HUES64 (cell line): Measurements from ENCODE around the gene TATDN2.
"Not testable (repeated sequence)": the region's sequence is repeated elsewhere in the genome, so short reads cannot be mapped to it uniquely, and the experiment has no call there.

Experiments
- H3K27ac ChIP-seq: 2 replicates; pipeline ENCODE4 v1.7.0; 2013; ENCODE audit warnings: low read depth, low read length, inconsistent platforms
- H3K27me3 ChIP-seq: 2 replicates; pipeline ENCODE4 v1.6.1; 2013; ENCODE audit warnings: mild to moderate bottlenecking, low read length; ENCODE audit not compliant: insufficient read depth
- H3K36me3 ChIP-seq: 2 replicates; pipeline ENCODE4 v1.6.1; 2013; ENCODE audit warnings: mild to moderate bottlenecking, low read length; ENCODE audit not compliant: insufficient read depth
- H3K4me1 ChIP-seq: 2 replicates; pipeline ENCODE4 v1.6.1; 2013; ENCODE audit warnings: mild to moderate bottlenecking, low read length, moderate library complexity; ENCODE audit not compliant: insufficient read depth
- H3K4me3 ChIP-seq: 2 replicates; pipeline ENCODE4 v1.5.1; 2013; ENCODE audit warnings: mild to moderate bottlenecking, low read length, moderate library complexity
- H3K9ac ChIP-seq: 2 replicates; pipeline ENCODE4 v1.6.1; 2013; ENCODE audit warnings: mild to moderate bottlenecking, low read depth, low read length
- H3K9me3 ChIP-seq: 2 replicates; pipeline ENCODE4 v1.6.1; 2013; ENCODE audit warnings: low read depth, low read length; ENCODE audit not compliant: insufficient read depth
- WGBS: fragments of 150-250, 120-280 bp; methylation state at CpG from one replicate; pipeline ENCODE4 v1.1.7; 2013; ENCODE audit warnings: missing lambda C conversion rate; 5-methylcytosine and 5-hydroxymethylcytosine counted together

TATDN2 gene

DNA sequence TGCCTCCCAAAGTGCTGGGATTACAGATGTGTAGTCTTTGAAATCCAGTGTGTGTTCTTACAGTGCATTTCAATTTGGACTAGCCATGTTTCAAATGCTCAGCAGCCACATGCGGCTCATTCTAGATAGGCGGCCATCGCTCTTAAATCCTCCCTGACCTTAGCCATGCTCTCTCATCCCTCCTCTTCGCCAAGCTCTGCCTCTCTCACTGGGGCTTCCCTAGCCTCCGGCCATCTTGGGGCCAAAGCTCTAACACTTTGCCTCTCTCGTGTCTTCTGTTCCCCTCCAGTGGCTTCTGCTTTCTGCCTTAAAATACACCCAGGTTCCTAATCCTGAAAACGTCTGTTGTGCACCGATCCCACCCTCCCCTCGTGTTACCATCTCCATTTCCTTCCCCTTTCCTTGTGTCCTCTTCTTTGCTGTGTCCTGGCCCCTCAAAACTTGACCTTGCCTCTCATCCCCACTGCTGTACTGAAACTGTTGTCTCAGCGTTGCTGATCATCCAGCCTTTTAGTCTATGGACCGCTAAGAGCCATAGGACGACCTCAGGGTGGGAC is 45.8 kb downstream of the TATDN2 start:
- Histone ChIP-seq H3K27me3 (no peaks in the 10 kb centered on the region), H3K36me3 (peaks cover 21% of the 10 kb centered on the region), H3K9ac (no peak overlapping the region), H3K27ac (no peak overlapping the region), H3K4me1 (peaks cover 4% of the 10 kb centered on the region; the same call in 1 of the 2 replicates), H3K9me3 (no peaks in the 10 kb centered on the region), H3K4me3 (no peak overlapping the region)
- WGBS: 93% methylated on average over 12 of the region's 12 CpGs

DNA sequence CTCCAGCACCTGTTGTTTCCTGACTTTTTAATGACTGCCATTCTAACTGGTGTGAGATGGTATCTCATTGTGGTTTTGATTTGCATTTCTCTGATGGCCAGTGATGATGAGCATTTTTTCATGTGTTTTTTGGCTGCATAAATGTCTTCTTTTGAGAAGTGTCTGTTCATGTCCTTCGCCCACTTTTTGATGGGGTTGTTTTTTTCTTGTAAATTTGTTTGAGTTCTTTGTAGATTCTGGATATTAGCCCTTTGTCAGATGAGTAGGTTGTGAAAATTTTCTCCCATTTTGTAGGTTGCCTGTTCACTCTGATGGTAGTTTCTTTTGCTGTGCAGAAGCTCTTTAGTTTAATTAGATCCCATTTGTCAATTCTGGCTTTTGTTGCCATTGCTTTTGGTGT is 49.8 kb downstream of the TATDN2 start:
- not testable (repeated sequence) for H3K27ac ChIP-seq, H3K4me3 ChIP-seq, H3K9me3 ChIP-seq, H3K9ac ChIP-seq, H3K27me3 ChIP-seq, H3K4me1 ChIP-seq
- peaks cover 51% of the 10 kb centered on the region for H3K36me3 ChIP-seq
- no CpG with 5 or more reads among the region's 1 CpG for WGBS

DNA sequence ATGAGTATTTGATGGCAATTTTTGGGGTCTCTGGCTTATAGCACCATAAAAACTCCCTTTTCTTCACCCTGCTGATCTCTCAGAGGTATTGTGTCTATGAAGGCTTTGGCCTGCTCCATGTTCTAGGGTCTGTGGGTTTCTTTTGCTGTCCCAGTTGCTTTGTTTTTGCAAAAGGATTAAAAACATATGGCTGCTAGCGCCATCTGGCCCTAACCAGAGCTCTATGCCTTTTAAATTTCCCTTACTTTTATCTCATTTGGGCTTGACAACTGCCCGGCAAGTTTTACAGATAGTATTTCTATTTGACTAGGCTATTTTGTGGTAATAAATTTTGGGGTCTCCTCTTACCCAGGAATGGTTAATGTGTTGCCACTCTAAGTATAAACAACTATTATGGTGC is 50.9 kb downstream of the TATDN2 start:
- Histone ChIP-seq H3K27ac (no peak overlapping the region), H3K9me3 (no peaks in the 10 kb centered on the region), H3K4me3 (no peak overlapping the region), H3K9ac (no peak overlapping the region), H3K27me3 (no peaks in the 10 kb centered on the region), H3K36me3 (peaks cover 62% of the 10 kb centered on the region), H3K4me1 (no peaks in the 10 kb centered on the region)
- 100% methylated on average over 1 of the region's 2 CpGs for WGBS

DNA sequence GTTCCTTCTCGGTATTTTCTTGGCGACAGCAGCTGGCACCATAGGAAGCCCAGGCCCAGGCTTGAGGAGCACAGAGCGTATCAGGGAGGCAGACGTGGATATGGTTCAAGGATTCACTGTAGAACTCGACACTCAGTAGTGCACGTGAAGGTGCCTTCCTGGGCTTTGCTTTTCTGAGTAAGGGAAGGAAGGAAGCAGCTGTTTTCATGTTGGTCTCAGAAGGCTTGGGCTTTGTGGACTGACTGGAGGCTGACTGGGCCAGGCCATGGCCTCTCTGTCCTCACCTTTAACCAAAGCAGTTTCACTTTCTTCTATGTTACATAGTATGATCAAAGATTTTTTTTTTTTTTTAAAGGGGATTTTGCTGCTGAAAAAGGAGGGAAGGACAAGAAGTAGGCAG is 51.4 kb downstream of the TATDN2 start:
- H3K36me3 ChIP-seq: peaks cover 65% of the 10 kb centered on the region
- WGBS: 94% methylated on average over 6 of the region's 6 CpGs

DNA sequence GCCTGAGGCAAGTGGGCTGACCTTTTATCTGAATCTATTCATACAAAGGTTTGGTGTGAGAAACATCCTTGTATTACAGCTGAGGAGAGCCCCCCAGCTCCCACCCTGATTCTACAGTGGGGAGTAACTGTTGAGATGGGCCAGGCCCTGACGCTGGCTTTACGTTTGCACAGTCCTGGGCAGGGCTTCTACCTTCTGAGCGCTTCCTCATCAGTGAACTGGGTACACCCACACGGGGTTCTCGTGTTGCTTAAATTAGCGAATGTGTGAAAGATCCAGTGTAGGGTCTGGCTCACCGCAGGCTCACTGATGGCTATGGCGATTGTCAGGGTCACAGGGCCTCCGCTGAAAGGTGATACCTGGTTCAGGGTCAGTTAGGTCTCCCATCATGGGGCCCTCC is 51.8 kb downstream of the TATDN2 start:
- 92% methylated on average over 9 of the region's 9 CpGs for WGBS
- Histone ChIP-seq H3K27me3 (no peaks in the 10 kb centered on the region), H3K9me3 (no peaks in the 10 kb centered on the region), H3K36me3 (peaks cover 65% of the 10 kb centered on the region), H3K4me3 (no peak overlapping the region), H3K4me1 (no peaks in the 10 kb centered on the region), H3K9ac (no peak overlapping the region), H3K27ac (no peak overlapping the region)

More for the DNA sequence above, 51.4 kb downstream of the TATDN2 start:
- no peak overlapping the region for H3K4me3 ChIP-seq
- no peaks in the 10 kb centered on the region for H3K9me3 ChIP-seq
- H3K27me3 ChIP-seq: no peaks in the 10 kb centered on the region
- no peak overlapping the region for H3K9ac ChIP-seq
- no peak overlapping the region for H3K27ac ChIP-seq
- no peaks in the 10 kb centered on the region for H3K4me1 ChIP-seq

DNA sequence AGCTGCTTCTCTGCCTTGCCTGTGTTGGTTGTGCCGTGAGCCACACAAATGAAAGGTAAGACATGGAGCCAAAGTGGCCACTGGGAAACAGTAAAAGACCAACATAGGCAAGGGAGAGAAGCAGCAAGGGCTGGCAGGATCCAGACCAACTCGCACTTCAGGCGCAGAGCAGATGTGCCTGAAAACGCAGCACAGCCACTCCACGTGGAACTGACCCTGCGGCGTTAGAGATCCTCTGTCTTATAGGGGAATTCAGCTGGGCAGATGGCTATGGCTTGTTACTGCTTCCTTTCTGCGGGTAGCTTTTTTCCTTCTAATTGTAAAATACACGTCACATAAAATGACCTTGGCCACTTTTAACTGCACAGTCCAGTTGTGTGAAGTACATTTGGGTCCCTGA is 54.8 kb downstream of the TATDN2 start:
- H3K9ac ChIP-seq: no peak overlapping the region
- H3K27ac ChIP-seq: no peak overlapping the region
- no peaks in the 10 kb centered on the region for H3K9me3 ChIP-seq
- no peaks in the 10 kb centered on the region for H3K4me1 ChIP-seq
- no peak overlapping the region for H3K4me3 ChIP-seq
- 95% methylated on average over 9 of the region's 9 CpGs for WGBS
- peaks cover 91% of the 10 kb centered on the region for H3K36me3 ChIP-seq
- H3K27me3 ChIP-seq: no peaks in the 10 kb centered on the region

DNA sequence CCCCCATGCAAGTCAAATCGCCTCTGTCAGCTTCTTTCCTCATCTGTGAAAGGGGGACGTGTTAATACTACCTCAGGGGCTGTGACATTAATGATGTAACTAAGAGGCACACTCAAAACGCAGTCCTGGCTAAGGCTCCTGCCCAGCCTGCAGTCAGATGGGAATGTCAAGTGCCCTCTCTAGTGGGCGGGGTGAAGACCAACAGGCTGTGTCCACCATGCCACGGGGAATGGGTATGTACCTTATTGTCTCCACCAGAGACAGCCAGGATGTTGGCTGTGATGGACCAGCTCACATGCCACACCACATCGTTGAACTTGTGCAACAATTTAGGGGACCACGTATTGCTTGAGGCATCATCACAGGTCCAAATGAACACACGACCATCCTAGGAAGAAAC is 55.5 kb downstream of the TATDN2 start:
- Histone ChIP-seq H3K9ac (no peak overlapping the region), H3K4me1 (no peaks in the 10 kb centered on the region), H3K4me3 (no peak overlapping the region), H3K27ac (no peak overlapping the region), H3K27me3 (no peaks in the 10 kb centered on the region), H3K9me3 (no peaks in the 10 kb centered on the region), H3K36me3 (peaks cover 98% of the 10 kb centered on the region)
- WGBS: 86% methylated on average over 8 of the region's 8 CpGs

DNA sequence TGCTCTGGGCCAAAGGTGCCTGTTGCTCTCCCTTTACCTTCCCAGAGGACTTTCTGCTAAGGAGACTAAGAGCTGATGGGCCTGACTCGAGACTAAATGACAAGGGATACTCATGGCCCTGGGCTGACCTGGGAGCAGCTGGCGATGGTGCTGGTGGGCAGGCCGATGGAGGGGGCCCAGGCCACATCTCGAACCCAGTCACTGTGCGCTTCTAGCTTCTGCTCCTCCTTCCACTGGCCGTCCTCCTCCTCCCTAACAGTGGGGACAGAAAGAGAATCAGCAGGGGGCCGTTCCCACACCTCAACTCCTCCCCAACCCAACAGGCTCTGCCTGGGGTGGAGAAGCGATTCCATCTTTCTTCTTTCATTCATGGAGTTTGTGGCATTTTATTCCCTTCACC is 56.6 kb downstream of the TATDN2 start:
- Histone ChIP-seq H3K27me3 (no peaks in the 10 kb centered on the region), H3K4me1 (no peaks in the 10 kb centered on the region), H3K4me3 (no peak overlapping the region), H3K9ac (no peak overlapping the region), H3K27ac (no peak overlapping the region), H3K36me3 (peaks cover 100% of the 10 kb centered on the region), H3K9me3 (no peaks in the 10 kb centered on the region)
- WGBS: 91% methylated on average over 8 of the region's 8 CpGs

DNA sequence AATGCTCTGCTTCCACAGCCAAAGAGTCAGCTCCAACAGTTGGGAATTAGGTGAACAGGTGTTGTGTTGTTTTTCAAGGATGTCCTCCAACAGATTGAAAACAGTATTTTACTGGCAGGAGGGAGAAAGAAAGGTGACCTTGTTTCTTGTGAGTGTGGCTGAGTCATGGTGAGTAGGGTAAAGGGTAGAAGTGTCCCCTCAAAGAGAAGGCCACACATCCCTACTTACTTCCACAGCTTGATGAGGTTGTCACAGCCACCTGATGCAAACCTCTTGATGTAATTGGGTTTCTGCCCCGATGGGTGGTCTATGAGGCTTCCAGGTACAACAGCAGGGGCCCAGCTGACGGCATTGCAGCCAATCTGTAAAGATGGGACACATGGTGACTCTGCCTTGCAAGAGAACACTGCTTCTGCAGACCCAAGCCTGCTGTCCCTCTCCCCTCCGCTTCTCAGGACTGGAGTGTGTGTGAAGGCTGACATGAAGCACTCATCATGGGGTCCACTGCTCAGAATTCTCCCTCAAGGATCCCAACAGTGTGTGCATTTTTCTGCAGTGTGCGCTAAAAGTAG is 57.2 kb downstream of the TATDN2 start:
- Histone ChIP-seq H3K9ac (no peak overlapping the region), H3K4me1 (no peaks in the 10 kb centered on the region), H3K27ac (no peak overlapping the region), H3K27me3 (no peaks in the 10 kb centered on the region), H3K9me3 (no peaks in the 10 kb centered on the region), H3K36me3 (peaks cover 100% of the 10 kb centered on the region), H3K4me3 (no peak overlapping the region)
- WGBS: 99% methylated on average over 4 of the region's 4 CpGs

DNA sequence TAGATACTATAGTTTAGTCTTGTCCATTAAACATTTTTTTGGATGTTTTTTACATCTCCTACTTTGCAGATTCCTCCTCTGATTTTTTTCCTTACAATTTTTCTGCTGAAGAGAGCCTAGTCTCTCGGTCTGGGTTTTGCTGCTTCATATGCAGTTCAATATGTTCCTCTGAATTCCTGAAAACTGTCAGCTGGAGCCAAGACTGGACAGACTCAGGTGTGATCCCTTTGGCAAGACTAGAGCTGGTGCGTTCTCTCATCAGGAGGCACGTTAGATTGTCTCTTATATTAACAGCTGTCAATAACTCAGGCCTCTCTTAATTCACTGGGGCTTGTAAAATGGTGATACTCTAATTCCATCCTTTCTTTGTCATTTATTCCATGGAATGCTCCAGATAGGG is 57.9 kb downstream of the TATDN2 start:
- Histone ChIP-seq H3K27me3 (no peaks in the 10 kb centered on the region), H3K27ac (no peak overlapping the region), H3K9me3 (no peaks in the 10 kb centered on the region), H3K4me1 (no peaks in the 10 kb centered on the region), H3K36me3 (peaks cover 100% of the 10 kb centered on the region), H3K9ac (no peak overlapping the region), H3K4me3 (no peak overlapping the region)
- 92% methylated on average over 3 of the region's 3 CpGs for WGBS

DNA sequence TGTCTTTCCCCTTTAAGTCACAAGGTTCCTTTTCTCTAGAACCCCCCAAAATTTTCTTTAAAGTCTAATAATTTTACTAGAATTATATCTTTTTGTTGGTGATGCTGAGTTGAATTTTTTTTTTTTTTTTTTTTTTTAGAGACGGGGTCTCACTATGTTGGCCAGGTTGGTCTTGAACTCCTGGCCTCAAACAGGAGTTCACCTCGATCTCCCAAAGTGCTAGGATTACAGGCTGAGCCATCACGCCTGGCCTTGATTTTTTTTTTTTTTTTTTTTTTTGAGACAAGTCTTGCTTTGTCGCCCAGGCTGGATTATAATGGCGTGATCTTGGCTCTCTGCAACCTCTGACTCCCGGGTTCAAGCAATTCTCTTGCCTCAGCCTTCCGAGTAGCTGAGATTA is 60.4 kb downstream of the TATDN2 start:
- no peaks in the 10 kb centered on the region for H3K4me1 ChIP-seq
- H3K9me3 ChIP-seq: no peaks in the 10 kb centered on the region
- H3K36me3 ChIP-seq: peaks cover 100% of the 10 kb centered on the region
- no peaks in the 10 kb centered on the region for H3K27me3 ChIP-seq
- WGBS: 93% methylated on average over 7 of the region's 7 CpGs
- H3K27ac ChIP-seq: no peak overlapping the region
- H3K9ac ChIP-seq: no peak overlapping the region
- no peak overlapping the region for H3K4me3 ChIP-seq

DNA sequence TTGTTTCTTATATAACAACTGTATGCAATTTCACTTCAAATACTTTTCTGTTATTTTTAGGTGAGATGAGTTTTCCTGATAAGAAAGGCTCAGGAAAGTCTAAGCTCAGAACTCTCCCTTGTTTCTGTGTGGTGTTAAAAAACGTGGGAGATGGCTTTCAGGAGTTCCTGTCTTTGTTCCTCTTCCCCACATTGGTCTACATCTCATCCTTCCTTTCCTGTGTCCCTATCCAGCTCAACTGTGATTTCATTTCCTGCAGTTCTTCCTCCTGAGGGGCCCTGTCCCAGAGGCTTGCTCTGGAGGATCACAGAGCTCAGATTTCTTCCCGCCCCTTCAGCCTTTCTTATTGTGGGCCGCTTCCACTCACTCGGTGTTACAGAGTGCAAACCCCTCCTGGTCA is 61.5 kb downstream of the TATDN2 start:
- Histone ChIP-seq H3K9ac (no peak overlapping the region), H3K36me3 (peaks cover 100% of the 10 kb centered on the region), H3K27ac (no peak overlapping the region), H3K4me3 (no peak overlapping the region), H3K4me1 (no peaks in the 10 kb centered on the region), H3K27me3 (no peaks in the 10 kb centered on the region), H3K9me3 (no peaks in the 10 kb centered on the region)
- 87% methylated on average over 4 of the region's 4 CpGs for WGBS
